WTC11 (cell line): ENCODE data around the gene KNDC1. TPM values are rescaled to one million over a fixed set of nuclear protein-coding genes. Genes with fewer than 3 reads are reported as not detected.
"Not testable (repeated sequence)": the region's sequence is repeated elsewhere in the genome, so short reads cannot be mapped to it uniquely, and the experiment has no call there.

Experiments used
- ATAC-seq: fragments of 200-7000 bp; cut with Tn5 transposase; 2 replicates; pipeline ENCODE4 v1.10.0; 2021; ENCODE audit warnings: mild to moderate bottlenecking, moderate library complexity
- CTCF ChIA-PET: fragments of 300-600 bp; sonication (Branson Sonifier 250); formaldehyde crosslinking; loops from one replicate; lab custom pipeline; 2021; ENCODE audit warnings: antibody characterized with exemption; lab: Charles Lee
- POLR2A ChIA-PET: fragments of 350-600 bp; sonication (Branson Sonifier 250); formaldehyde crosslinking; loops from one replicate; lab custom pipeline; 2021; ENCODE audit warnings: antibody characterized with exemption; lab: Charles Lee
- DNase-seq: peaks from one replicate; pipeline ENCODE4 v3.0.0; 2021; ENCODE audit warnings: low spot score
- H3K27ac Mint-ChIP-seq: 2 replicates; pipeline ENCODE4 v1.8.0; 2021; ENCODE audit warnings: mixed read lengths
- H3K27me3 Mint-ChIP-seq: 2 replicates; pipeline ENCODE4 v1.8.0; 2021; ENCODE audit warnings: low read depth, mild to moderate bottlenecking, moderate library complexity, mixed read lengths
- H3K36me3 Mint-ChIP-seq: 2 replicates; pipeline ENCODE4 v1.8.0; 2021; ENCODE audit warnings: mixed read lengths
- H3K4me1 Mint-ChIP-seq: 2 replicates; pipeline ENCODE4 v1.8.0; 2022; ENCODE audit warnings: mixed read lengths
- H3K4me3 Mint-ChIP-seq: 2 replicates; pipeline ENCODE4 v1.8.0; 2021; ENCODE audit warnings: mild to moderate bottlenecking, moderate library complexity, mixed read lengths
- H3K9me3 Mint-ChIP-seq: 2 replicates; pipeline ENCODE4 v1.8.0; 2021; ENCODE audit warnings: mixed read lengths
- ELF4 ChIP-seq: sonication (generic); formaldehyde crosslinking; IDR thresholded peaks from 2 replicates; pipeline ENCODE4 v1.8.1; 2022; ENCODE audit warnings: low read depth, mild to moderate bottlenecking, moderate library complexity, missing genetic modification reagents
- ETV6 ChIP-seq: sonication (generic); formaldehyde crosslinking; IDR thresholded peaks from 2 replicates; pipeline ENCODE4 v1.8.1; 2022; ENCODE audit warnings: mild to moderate bottlenecking, missing genetic modification reagents
- GTF2I ChIP-seq: fragments of 250-450 bp; sonication (Bioruptor Pico); conservative IDR thresholded peaks from 2 replicates; pipeline ENCODE4 v1.4.0; 2021; ENCODE audit warnings: mild to moderate bottlenecking
- PRDM15 ChIP-seq: sonication (generic); formaldehyde crosslinking; IDR thresholded peaks from 2 replicates; pipeline ENCODE4 v1.8.0; 2022; ENCODE audit warnings: missing genetic modification reagents
- ZNF121 ChIP-seq: sonication (generic); formaldehyde crosslinking; IDR thresholded peaks from 2 replicates; pipeline ENCODE4 v1.8.0; 2023; ENCODE audit warnings: missing genetic modification reagents
- ZNF138 ChIP-seq: sonication (generic); formaldehyde crosslinking; conservative IDR thresholded peaks from 2 replicates; pipeline ENCODE4 v1.8.1; 2022; ENCODE audit warnings: mild to moderate bottlenecking, moderate library complexity, missing genetic modification reagents
- ZNF425 ChIP-seq: fragments of 250-450 bp; sonication (Bioruptor Pico); conservative IDR thresholded peaks from 2 replicates; pipeline ENCODE4 v1.9.0; 2021; ENCODE audit warnings: mild to moderate bottlenecking
- total RNA-seq: library from RNA; stranded (reverse); gene quantifications from 3 replicates; pipeline ENCODE4 v1.2.3, GENCODE V29; 2021
- TF ChIP-seq, protein P1 (sequence below): sonication (generic); formaldehyde crosslinking; IDR thresholded peaks from 2 replicates; pipeline ENCODE4 v1.8.0; 2022; ENCODE audit warnings: mild to moderate bottlenecking, missing genetic modification reagents
- TF ChIP-seq, protein P2 (sequence below): sonication (generic); formaldehyde crosslinking; IDR thresholded peaks from 2 replicates; pipeline ENCODE4 v1.8.0; 2022; ENCODE audit warnings: mild to moderate bottlenecking, missing genetic modification reagents
- TF ChIP-seq, protein P3 (sequence below): sonication (generic); formaldehyde crosslinking; IDR thresholded peaks from 2 replicates; pipeline ENCODE4 v1.8.0; 2022; ENCODE audit warnings: mild to moderate bottlenecking, missing genetic modification reagents

The KNDC1 gene
- total RNA-seq, 1 experiment from 2014 or later = 26.6 TPM

DNA sequence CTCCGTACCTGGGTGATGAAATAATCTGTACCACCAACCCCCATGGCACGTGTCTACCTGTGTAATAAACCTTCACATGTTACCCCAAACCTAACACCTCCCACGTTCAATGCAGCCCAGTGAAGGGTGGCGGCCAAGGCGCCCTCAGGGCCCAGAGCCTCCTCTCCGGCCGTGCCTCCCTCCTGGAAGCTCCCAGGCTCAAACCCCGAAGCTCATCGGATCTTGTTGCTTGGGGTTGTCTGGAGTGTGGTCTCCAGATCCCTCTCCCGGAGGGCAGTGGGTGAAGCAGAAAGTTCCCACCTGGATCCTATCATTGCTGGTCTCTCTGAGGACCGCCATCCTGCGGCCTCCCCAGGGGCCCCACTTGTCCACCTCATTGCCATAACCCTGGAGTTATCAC is 9.4 kb upstream of the KNDC1 start (continued):
- TF ChIP-seq, protein P1, sequence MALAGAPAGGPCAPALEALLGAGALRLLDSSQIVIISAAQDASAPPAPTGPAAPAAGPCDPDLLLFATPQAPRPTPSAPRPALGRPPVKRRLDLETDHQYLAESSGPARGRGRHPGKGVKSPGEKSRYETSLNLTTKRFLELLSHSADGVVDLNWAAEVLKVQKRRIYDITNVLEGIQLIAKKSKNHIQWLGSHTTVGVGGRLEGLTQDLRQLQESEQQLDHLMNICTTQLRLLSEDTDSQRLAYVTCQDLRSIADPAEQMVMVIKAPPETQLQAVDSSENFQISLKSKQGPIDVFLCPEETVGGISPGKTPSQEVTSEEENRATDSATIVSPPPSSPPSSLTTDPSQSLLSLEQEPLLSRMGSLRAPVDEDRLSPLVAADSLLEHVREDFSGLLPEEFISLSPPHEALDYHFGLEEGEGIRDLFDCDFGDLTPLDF (CRISPR knock-in tag) = no peak
- TF ChIP-seq, protein P2, sequence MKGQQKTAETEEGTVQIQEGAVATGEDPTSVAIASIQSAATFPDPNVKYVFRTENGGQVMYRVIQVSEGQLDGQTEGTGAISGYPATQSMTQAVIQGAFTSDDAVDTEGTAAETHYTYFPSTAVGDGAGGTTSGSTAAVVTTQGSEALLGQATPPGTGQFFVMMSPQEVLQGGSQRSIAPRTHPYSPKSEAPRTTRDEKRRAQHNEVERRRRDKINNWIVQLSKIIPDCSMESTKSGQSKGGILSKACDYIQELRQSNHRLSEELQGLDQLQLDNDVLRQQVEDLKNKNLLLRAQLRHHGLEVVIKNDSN (CRISPR knock-in tag) = no peak
- TF ChIP-seq ZNF425 (CRISPR knock-in tag) = no peak
- TF ChIP-seq ZNF138 (CRISPR knock-in tag) = no peak

DNA sequence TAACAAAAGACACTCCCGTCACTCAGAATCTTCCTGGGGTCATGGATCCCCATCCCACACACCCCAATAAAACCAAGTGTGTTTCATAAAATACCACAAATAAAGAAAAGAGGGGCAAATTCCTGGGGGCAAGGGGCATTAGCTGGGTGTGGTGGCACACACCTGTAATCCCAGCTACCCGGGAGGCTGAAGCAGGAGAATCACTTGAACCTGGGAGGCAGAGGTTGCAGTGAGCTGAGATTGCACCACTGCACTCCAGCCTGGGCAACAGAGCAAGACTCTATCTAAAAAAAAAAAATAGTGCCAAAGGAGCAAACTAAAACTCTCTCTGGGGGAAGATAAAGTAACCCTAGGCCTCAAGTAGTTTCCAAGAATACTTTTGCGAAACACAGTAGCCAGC is 8.9 kb upstream of the KNDC1 start:
- Mint-ChIP-seq H3K4me3 (peak overlapping the region; percentile 35), H3K27me3 (peaks cover 13% of the 10 kb centered on the region), H3K36me3 (peaks cover 39% of the 10 kb centered on the region), H3K9me3 (peaks cover 42% of the 10 kb centered on the region), H3K4me1 (peaks cover 51% of the 10 kb centered on the region), H3K27ac (peak overlapping the region; percentile 98)
- CTCF ChIA-PET = interaction anchor here (0.9 kb wide), 1 partner anchor 64 kb away, joined by 3 read pairs; no protein-coding TSS in a partner anchor
- POLR2A ChIA-PET, DNase-seq, ATAC-seq: not testable (repeated sequence)
- TF ChIP-seq ZNF121 (CRISPR knock-in tag) (peak; percentile 95), GTF2I (CRISPR knock-in tag) (peak; percentile 60; the same call in 1 of the 2 replicates)

- CTCF ChIA-PET = interaction anchor here (0.9 to 1.8 kb wide), 2 partner anchors 8 to 64 kb away, joined by 3 to 7 read pairs; no protein-coding TSS in a partner anchor
- DNase-seq (peak; percentile 29), ATAC-seq (peak; percentile 98)
- Mint-ChIP-seq H3K9me3 (peaks cover 42% of the 10 kb centered on the region), H3K4me1 (peaks cover 46% of the 10 kb centered on the region), H3K27me3 (peaks cover 13% of the 10 kb centered on the region), H3K4me3 (peak overlapping the region; percentile 35), H3K27ac (peak overlapping the region; percentile 98), H3K36me3 (peaks cover 39% of the 10 kb centered on the region)
- POLR2A ChIA-PET = no interaction called here
- TF ChIP-seq ELF4 (no peak), PRDM15 (CRISPR knock-in tag) (no peak), ETV6 (peak; percentile 37; the same call in 1 of the 2 replicates)
- TF ChIP-seq, protein P3, sequence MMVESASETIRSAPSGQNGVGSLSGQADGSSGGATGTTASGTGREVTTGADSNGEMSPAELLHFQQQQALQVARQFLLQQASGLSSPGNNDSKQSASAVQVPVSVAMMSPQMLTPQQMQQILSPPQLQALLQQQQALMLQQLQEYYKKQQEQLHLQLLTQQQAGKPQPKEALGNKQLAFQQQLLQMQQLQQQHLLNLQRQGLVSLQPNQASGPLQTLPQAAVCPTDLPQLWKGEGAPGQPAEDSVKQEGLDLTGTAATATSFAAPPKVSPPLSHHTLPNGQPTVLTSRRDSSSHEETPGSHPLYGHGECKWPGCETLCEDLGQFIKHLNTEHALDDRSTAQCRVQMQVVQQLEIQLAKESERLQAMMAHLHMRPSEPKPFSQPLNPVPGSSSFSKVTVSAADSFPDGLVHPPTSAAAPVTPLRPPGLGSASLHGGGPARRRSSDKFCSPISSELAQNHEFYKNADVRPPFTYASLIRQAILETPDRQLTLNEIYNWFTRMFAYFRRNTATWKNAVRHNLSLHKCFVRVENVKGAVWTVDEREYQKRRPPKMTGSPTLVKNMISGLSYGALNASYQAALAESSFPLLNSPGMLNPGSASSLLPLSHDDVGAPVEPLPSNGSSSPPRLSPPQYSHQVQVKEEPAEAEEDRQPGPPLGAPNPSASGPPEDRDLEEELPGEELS (CRISPR knock-in tag) = peak; percentile 20; the same call in 1 of the 2 replicates
Measured at GRCh38 chr10:133151543-133151972, 8.5 kb upstream of the KNDC1 start.
